ACC112 (cell line): Measurements from ENCODE around the gene RNF144A.

ENCODE experiments used
- H2AFZ ChIP-seq: fragments of 200-600 bp; sonication (generic); one replicate; pipeline ENCODE4 v1.6.0; 2017; ENCODE audit warnings: antibody characterized with exemption, low read length; ENCODE audit not compliant: unreplicated experiment
- H3K27ac ChIP-seq: fragments of 200-600 bp; sonication (generic); 2 replicates; pipeline ENCODE4 v1.5.1; 2014; ENCODE audit warnings: low read depth, mild to moderate bottlenecking, antibody characterized with exemption, low read length, moderate library complexity
- H3K27me3 ChIP-seq: fragments of 200-600 bp; sonication (generic); 2 replicates; pipeline ENCODE4 v1.6.1; 2014; ENCODE audit warnings: mild to moderate bottlenecking, antibody characterized with exemption, low read length, moderate library complexity, mixed read lengths; ENCODE audit not compliant: insufficient read depth
- H3K36me3 ChIP-seq: fragments of 200-600 bp; sonication (generic); 2 replicates; pipeline ENCODE4 v1.6.1; 2016; ENCODE audit warnings: mild to moderate bottlenecking, antibody characterized with exemption, low read length, moderate library complexity, mixed read lengths; ENCODE audit not compliant: insufficient read depth
- H3K4me1 ChIP-seq: fragments of 200-600 bp; sonication (generic); one replicate; pipeline ENCODE4 v1.6.1; 2016; ENCODE audit warnings: low read length, mixed read lengths; ENCODE audit not compliant: insufficient read depth, unreplicated experiment, control insufficient read depth
- H3K4me3 ChIP-seq: fragments of 200-600 bp; sonication (generic); 2 replicates; pipeline ENCODE4 v1.5.1; 2014; ENCODE audit warnings: mild to moderate bottlenecking, low read depth, low read length
- H3K79me2 ChIP-seq: fragments of 200-600 bp; sonication (generic); one replicate; pipeline ENCODE4 v1.6.0; 2016; ENCODE audit warnings: low read length; ENCODE audit not compliant: control insufficient read depth, unreplicated experiment, insufficient read depth

Gene RNF144A

GRCh38 chr2:7007846-7008741, 90.9 kb downstream of the RNF144A start:
- Histone ChIP-seq H3K36me3 (no peaks in the 10 kb centered on the region), H3K27me3 (no peaks in the 10 kb centered on the region), H3K4me1 (peaks cover 58% of the 10 kb centered on the region), H2AFZ (no peak overlapping the region), H3K4me3 (no peak overlapping the region), H3K79me2 (no peaks in the 10 kb centered on the region), H3K27ac (peak overlapping the region; percentile 95)

- Histone ChIP-seq H3K79me2 (no peaks in the 10 kb centered on the region), H3K4me3 (no peak overlapping the region), H3K27ac (peak overlapping the region; percentile 95), H3K36me3 (no peaks in the 10 kb centered on the region), H3K4me1 (peaks cover 69% of the 10 kb centered on the region), H2AFZ (no peak overlapping the region), H3K27me3 (no peaks in the 10 kb centered on the region)
Observed at GRCh38 chr2:7009207-7009911, 92.1 kb downstream of the RNF144A start.

- Histone ChIP-seq H3K79me2 (no peaks in the 10 kb centered on the region), H3K27me3 (no peaks in the 10 kb centered on the region), H3K27ac (peak overlapping the region; percentile 95), H2AFZ (no peak overlapping the region), H3K36me3 (no peaks in the 10 kb centered on the region), H3K4me3 (peak overlapping the region; percentile 7; the same call in 1 of the 2 replicates), H3K4me1 (peaks cover 76% of the 10 kb centered on the region)
Observed at GRCh38 chr2:7010391-7011054, 93.3 kb downstream of the RNF144A start.

- Histone ChIP-seq H3K27me3 (no peaks in the 10 kb centered on the region), H3K27ac (peak overlapping the region; percentile 95), H3K4me3 (no peak overlapping the region), H3K79me2 (no peaks in the 10 kb centered on the region), H3K4me1 (peaks cover 76% of the 10 kb centered on the region), H2AFZ (no peak overlapping the region), H3K36me3 (no peaks in the 10 kb centered on the region)
Observed at GRCh38 chr2:7011356-7012083, 94.3 kb downstream of the RNF144A start.

- Histone ChIP-seq H2AFZ (no peak overlapping the region), H3K4me3 (0 out of 2 replicates have a peak overlapping the region, but pooled peaks have one; percentile 14), H3K27ac (peak overlapping the region; percentile 95)
Observed at GRCh38 chr2:7012141-7012764, 95.0 kb downstream of the RNF144A start.

GRCh38 chr2:7013471-7014160, 96.4 kb downstream of the RNF144A start:
- Histone ChIP-seq H2AFZ (no peak overlapping the region), H3K4me1 (peaks cover 59% of the 10 kb centered on the region), H3K27ac (peak overlapping the region; percentile 95), H3K79me2 (no peaks in the 10 kb centered on the region), H3K36me3 (no peaks in the 10 kb centered on the region), H3K4me3 (no peak overlapping the region), H3K27me3 (no peaks in the 10 kb centered on the region)

More at GRCh38 chr2:7012141-7012764, 95.0 kb downstream of the RNF144A start:
- Histone ChIP-seq H3K4me1 (peaks cover 71% of the 10 kb centered on the region), H3K27me3 (no peaks in the 10 kb centered on the region), H3K36me3 (no peaks in the 10 kb centered on the region), H3K79me2 (no peaks in the 10 kb centered on the region)

- H3K27me3 ChIP-seq = no peaks in the 10 kb centered on the region
- H3K79me2 ChIP-seq = no peaks in the 10 kb centered on the region
- peak overlapping the region; percentile 95 for H3K27ac ChIP-seq
- no peaks in the 10 kb centered on the region for H3K36me3 ChIP-seq
- H3K4me3 ChIP-seq = no peak overlapping the region
- H2AFZ ChIP-seq = no peak overlapping the region
- H3K4me1 ChIP-seq = peaks cover 54% of the 10 kb centered on the region
Observed at GRCh38 chr2:7014174-7014640, 97.0 kb downstream of the RNF144A start.

- no peaks in the 10 kb centered on the region for H3K36me3 ChIP-seq
- no peaks in the 10 kb centered on the region for H3K79me2 ChIP-seq
- no peaks in the 10 kb centered on the region for H3K27me3 ChIP-seq
- no peak overlapping the region for H2AFZ ChIP-seq
- no peak overlapping the region; the same call in 1 of the 2 replicates for H3K27ac ChIP-seq
- H3K4me3 ChIP-seq = no peak overlapping the region
- H3K4me1 ChIP-seq = peaks cover 43% of the 10 kb centered on the region
Observed at GRCh38 chr2:7015007-7015950, 98.1 kb downstream of the RNF144A start.

- H3K79me2 ChIP-seq = no peaks in the 10 kb centered on the region
- H3K27me3 ChIP-seq = no peaks in the 10 kb centered on the region
- no peak overlapping the region for H2AFZ ChIP-seq
- no peak overlapping the region for H3K27ac ChIP-seq
- H3K36me3 ChIP-seq = no peaks in the 10 kb centered on the region
- H3K4me1 ChIP-seq = peaks cover 35% of the 10 kb centered on the region
- no peak overlapping the region for H3K4me3 ChIP-seq
Observed at GRCh38 chr2:7016148-7016547, 98.9 kb downstream of the RNF144A start.
